ENCODE results near the gene CA5A.

DNA sequence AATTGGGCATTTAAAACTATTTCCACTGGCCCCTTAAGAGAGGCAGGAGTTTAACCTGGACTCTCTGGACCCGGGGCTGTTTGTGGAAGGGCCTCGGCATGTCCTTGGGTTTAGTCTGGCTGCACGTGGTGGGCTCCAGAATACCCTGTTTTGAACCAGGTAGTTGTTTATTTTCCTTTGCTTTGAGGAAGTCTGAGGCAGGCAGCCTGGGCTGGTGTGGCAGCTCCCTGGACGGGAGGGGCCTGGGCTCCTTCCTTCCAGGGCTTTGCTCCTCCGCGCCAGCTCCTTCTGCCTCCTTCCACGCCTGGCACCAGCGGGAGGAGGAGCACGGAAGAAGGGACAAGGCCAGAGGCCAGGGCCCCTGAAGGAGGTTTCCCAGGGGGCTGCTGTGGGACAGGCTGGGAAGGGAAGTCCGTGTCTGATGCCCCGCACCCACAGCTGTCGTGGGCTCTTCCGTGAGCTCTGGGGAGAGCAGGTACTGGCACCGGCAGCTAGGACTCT is 30.4 kb upstream of the CA5A start:
- TF ChIP-seq SMC3 (conservative IDR thresholded peaks at IDR 0.05; ENCODE audit: insufficient read depth, low read depth, low read length) (no peak), BHLHE40 (IDR thresholded peaks at IDR 0.05; ENCODE audit: low read length) (no peak)

Measured in K562 (cell line).